GM23338 (cell line): ENCODE measurements around the gene GM2A. TPM values are rescaled to one million over a fixed set of nuclear protein-coding genes. Genes with fewer than 3 reads are reported as not detected.

ENCODE experiments used
- ATAC-seq: fragments of 200-7000 bp; cut with Tn5 transposase; 3 replicates; pipeline ENCODE4 v1.9.1; 2020
- DNase-seq: peaks from one replicate; pipeline ENCODE4 v3.0.0-alpha.2; 2015; ENCODE audit warnings: low spot score
- H2AFZ ChIP-seq: fragments of 200-600 bp; sonication (generic); 2 replicates; pipeline ENCODE4 v1.8.0; 2016; ENCODE audit warnings: antibody characterized with exemption, mild to moderate bottlenecking, moderate library complexity
- H3F3A ChIP-seq: fragments of 200-600 bp; sonication (generic); replicated peaks from 2 replicates; pipeline ENCODE4 v1.8.0; 2017; ENCODE audit warnings: antibody characterized with exemption, mixed run types, low read depth
- H3K27ac ChIP-seq: fragments of 200-600 bp; sonication (generic); 2 replicates; pipeline ENCODE4 v1.6.1; 2016; ENCODE audit warnings: low read depth
- H3K27me3 ChIP-seq: fragments of 200-600 bp; sonication (generic); 2 replicates; pipeline ENCODE4 v1.8.0; 2016; ENCODE audit warnings: mild to moderate bottlenecking, mixed run types, moderate library complexity; ENCODE audit not compliant: insufficient read depth
- H3K36me3 ChIP-seq: fragments of 200-600 bp; sonication (generic); 2 replicates; pipeline ENCODE4 v1.8.0; 2016; ENCODE audit warnings: mild to moderate bottlenecking; ENCODE audit not compliant: insufficient read depth
- H3K4me1 ChIP-seq: fragments of 200-600 bp; sonication (generic); 2 replicates; pipeline ENCODE4 v1.8.0; 2016; ENCODE audit warnings: mild to moderate bottlenecking, moderate library complexity; ENCODE audit not compliant: insufficient read depth
- H3K4me2 ChIP-seq: fragments of 200-600 bp; sonication (generic); 2 replicates; pipeline ENCODE4 v1.7.1; 2017; ENCODE audit warnings: mixed run types
- H3K4me3 ChIP-seq: fragments of 200-600 bp; sonication (generic); 2 replicates; pipeline ENCODE4 v1.6.1; 2016; ENCODE audit warnings: mixed run types
- H3K79me2 ChIP-seq: fragments of 200-600 bp; sonication (generic); replicated peaks from 2 replicates; pipeline ENCODE4 v1.8.0; 2017; ENCODE audit warnings: mild to moderate bottlenecking; ENCODE audit not compliant: insufficient read depth
- H3K9me2 ChIP-seq: fragments of 200-600 bp; sonication (generic); 2 replicates; pipeline ENCODE4 v1.8.0; 2017; ENCODE audit not compliant: insufficient read depth
- H4K20me1 ChIP-seq: fragments of 200-600 bp; sonication (generic); replicated peaks from 2 replicates; pipeline ENCODE4 v1.8.0; 2017; ENCODE audit warnings: mild to moderate bottlenecking; ENCODE audit not compliant: insufficient read depth
- H3K27ac Mint-ChIP-seq: 2 replicates; pipeline ENCODE4 v1.8.0; 2020; ENCODE audit warnings: inconsistent platforms, mild to moderate bottlenecking, moderate library complexity, mixed read lengths
- H3K27me3 Mint-ChIP-seq: 3 replicates; pipeline ENCODE4 v1.8.0; 2022; ENCODE audit warnings: low read depth, mild to moderate bottlenecking, moderate library complexity, mixed read lengths, inconsistent platforms; ENCODE audit not compliant: insufficient read depth, poor library complexity
- H3K36me3 Mint-ChIP-seq: 3 replicates; pipeline ENCODE4 v1.8.0; 2021; ENCODE audit warnings: low read depth, mild to moderate bottlenecking, inconsistent platforms, moderate library complexity, mixed read lengths
- H3K4me1 Mint-ChIP-seq: 3 replicates; pipeline ENCODE4 v1.8.0; 2020; ENCODE audit warnings: mild to moderate bottlenecking, inconsistent platforms, mixed read lengths
- H3K4me3 Mint-ChIP-seq: 3 replicates; pipeline ENCODE4 v1.8.0; 2021; ENCODE audit warnings: moderate library complexity, mild to moderate bottlenecking, inconsistent platforms, mixed read lengths
- H3K9me3 Mint-ChIP-seq: 3 replicates; pipeline ENCODE4 v1.8.0; 2020; ENCODE audit warnings: moderate library complexity, mild to moderate bottlenecking, inconsistent platforms, mixed read lengths
- CTCF ChIP-seq, 2 experiments: fragments of 200-600 bp in 1 of 2; sonication (generic) in 1 of 2; conservative IDR thresholded peaks; 2 replicates each; pipeline versions ENCODE4 v1.5.1 to v1.6.1; 2016 to 2017; ENCODE audit warnings: antibody characterized with exemption in 2 of 2, low read depth in 2 of 2, mild to moderate bottlenecking in 2 of 2, moderate library complexity in 1 of 2
- ETS1 ChIP-seq: IDR thresholded peaks from 2 replicates; pipeline ENCODE4 v1.6.1; 2016; ENCODE audit warnings: antibody characterized with exemption
- EZH2 ChIP-seq: fragments of 200-600 bp; sonication (generic); IDR thresholded peaks from one replicate; pipeline ENCODE4 v1.8.0; 2017; ENCODE audit warnings: antibody characterized with exemption, mild to moderate bottlenecking, low read depth; ENCODE audit not compliant: unreplicated experiment
- JUNB ChIP-seq: IDR thresholded peaks from one replicate; pipeline ENCODE4 v1.6.1; 2016; ENCODE audit warnings: antibody characterized with exemption; ENCODE audit not compliant: unreplicated experiment
- POLR2AphosphoS5 ChIP-seq: IDR thresholded peaks from 2 replicates; pipeline ENCODE4 v1.6.1; 2016; ENCODE audit warnings: antibody characterized with exemption, low read depth
- REST ChIP-seq: IDR thresholded peaks from one replicate; pipeline ENCODE4 v1.6.1; 2018; ENCODE audit warnings: antibody characterized with exemption; ENCODE audit not compliant: unreplicated experiment
- STAT1 ChIP-seq: IDR thresholded peaks from one replicate; pipeline ENCODE4 v1.6.1; 2016; ENCODE audit warnings: antibody characterized with exemption; ENCODE audit not compliant: unreplicated experiment
- ZNF114 ChIP-seq: fragments of 250-450 bp; sonication (Bioruptor Pico); IDR thresholded peaks from 2 replicates; pipeline ENCODE4 v1.5.0; 2020; ENCODE audit warnings: mild to moderate bottlenecking, moderate library complexity
- ZNF331 ChIP-seq: fragments of 250-450 bp; sonication (Bioruptor Pico); IDR thresholded peaks from 2 replicates; pipeline ENCODE4 v1.5.0; 2020; ENCODE audit warnings: low read depth, mild to moderate bottlenecking, moderate library complexity
- ZNF462 ChIP-seq: fragments of 250-450 bp; sonication (Bioruptor Pico); IDR thresholded peaks from 2 replicates; pipeline ENCODE4 v1.5.0; 2020; ENCODE audit warnings: mild to moderate bottlenecking, moderate library complexity
- polyA plus RNA-seq: library from polyadenylated mRNA; unstranded; fragments of >200 nt; fragmentation: Nextera tagmentation; extraction: Ambion mirVana; gene quantifications from 2 replicates; pipeline ENCODE4 v1.2.1, GENCODE V29; 2016
- total RNA-seq: library from RNA; depleted of rRNA; stranded (reverse); fragments of >200 nt; shearing (Covaris generic); gene quantifications from 2 replicates; pipeline ENCODE4 v1.2.3, GENCODE V29; 2014

Gene GM2A
- total and polyA plus RNA-seq, 2 experiments from 2014 or later: 9.8 to 27.8 TPM

- no peak for TF ChIP-seq ZNF331 (CRISPR knock-in tag)
These were observed 34.8 kb upstream of the GM2A start (continued) for GRCh38 chr5:151218177-151218576.

- Mint-ChIP-seq H3K9me3 (no peaks in the 10 kb centered on the region), H3K27me3 (peaks cover 12% of the 10 kb centered on the region), H3K4me1 (peaks cover 10% of the 10 kb centered on the region), H3K27ac (no peak overlapping the region), H3K36me3 (no peaks in the 10 kb centered on the region; the same call in 2 of the 3 replicates), H3K4me3 (no peak overlapping the region)
- H3K9me2 ChIP-seq: no peaks in the 10 kb centered on the region
- no peak overlapping the region for H3K27ac ChIP-seq
- H3K27me3 ChIP-seq: peaks cover 5% of the 10 kb centered on the region; the same call in 1 of the 2 replicates
- H3K79me2 ChIP-seq: no peaks in the 10 kb centered on the region
- no peaks in the 10 kb centered on the region for H4K20me1 ChIP-seq
- H2AFZ ChIP-seq: no peak overlapping the region
- H3F3A ChIP-seq: no peaks in the 10 kb centered on the region
- no peak overlapping the region for H3K4me2 ChIP-seq
- no peak for ATAC-seq
- no peak overlapping the region for H3K4me3 ChIP-seq
- no peaks in the 10 kb centered on the region for H3K36me3 ChIP-seq
- peaks cover 8% of the 10 kb centered on the region; the same call in 1 of the 2 replicates for H3K4me1 ChIP-seq
- TF ChIP-seq STAT1 (no peak), JUNB (no peak), REST (no peak), ETS1 (no peak), ZNF114 (no peak), ZNF331 (CRISPR knock-in tag) (no peak), POLR2AphosphoS5 (no peak), CTCF (conservative IDR thresholded peaks at IDR 0.05; ENCODE audit: low read depth in 2 of 2) (no peak), EZH2 (no peak), ZNF462 (no peak)
- no peak for DNase-seq
These were observed 33.8 kb upstream of the GM2A start for GRCh38 chr5:151219138-151219537.
